Left ventricle myocardium inferior (tissue), 1 donor: ENCODE data around the gene NCK1. TPM values are rescaled to one million over a fixed set of nuclear protein-coding genes. Genes with fewer than 3 reads are reported as not detected.

ENCODE experiments used
- DNase-seq: peaks from one replicate; pipeline ENCODE4 v3.0.0-alpha.2; 2020
- H3K27ac ChIP-seq: fragments of 200-600 bp; replicated peaks from 2 replicates; pipeline ENCODE4 v1.8.0; 2021
- H3K27me3 ChIP-seq: fragments of 200-600 bp; 2 replicates; pipeline ENCODE4 v1.8.0; 2021; ENCODE audit warnings: low read depth
- H3K36me3 ChIP-seq: fragments of 200-600 bp; 2 replicates; pipeline ENCODE4 v1.8.0; 2021
- H3K4me1 ChIP-seq: fragments of 200-600 bp; 2 replicates; pipeline ENCODE4 v1.8.0; 2021
- H3K4me3 ChIP-seq: fragments of 200-600 bp; 2 replicates; pipeline ENCODE4 v1.8.0; 2021; ENCODE audit warnings: mild to moderate bottlenecking, moderate library complexity
- H3K9me3 ChIP-seq: fragments of 200-600 bp; replicated peaks from 2 replicates; pipeline ENCODE4 v1.8.0; 2021
- CTCF ChIP-seq: fragments of 200-600 bp; IDR thresholded peaks from 2 replicates; pipeline ENCODE4 v1.8.0; 2021; ENCODE audit warnings: antibody characterized with exemption, mild to moderate bottlenecking, borderline replicate concordance
- intact Hi-C: fragments of 100-400 bp; cut with micrococcal nuclease; formaldehyde crosslinking; loops from one replicate; pipeline ENCODE4 v1.11.0; 2022
- total RNA-seq: library from RNA; stranded (reverse); fragmentation: NEBNext Ultra II Directional; extraction: Animal tissue kit (Norgen Biotek cat#: 25700); gene quantifications from one replicate; pipeline ENCODE4 v1.2.1, GENCODE V29; 2021
- donor health status: DM: no; HTN: yes; CAD: no; lungs with severe emphysema.

Gene NCK1
- total RNA-seq, 1 donor from 2014 or later: 23.6 TPM

GRCh38 chr3:136838641-136839555 is 23.1 kb upstream of the NCK1 start:
- Histone ChIP-seq H3K27me3 (no peaks in the 10 kb centered on the region), H3K4me3 (no peak overlapping the region), H3K9me3 (no peaks in the 10 kb centered on the region), H3K36me3 (no peaks in the 10 kb centered on the region), H3K4me1 (peaks cover 43% of the 10 kb centered on the region), H3K27ac (peak overlapping the region; percentile 43)
- no peak for DNase-seq
- intact Hi-C loops: no loop called here
- no peak for TF ChIP-seq CTCF

- Histone ChIP-seq H3K9me3 (no peaks in the 10 kb centered on the region), H3K4me1 (peaks cover 43% of the 10 kb centered on the region), H3K27ac (peak overlapping the region; percentile 43), H3K36me3 (no peaks in the 10 kb centered on the region), H3K4me3 (no peak overlapping the region), H3K27me3 (no peaks in the 10 kb centered on the region)
- DNase-seq: no peak
- intact Hi-C loops: no loop called here
- TF ChIP-seq CTCF: no peak
Measured at GRCh38 chr3:136839556-136839931, 22.5 kb upstream of the NCK1 start.

- Histone ChIP-seq H3K27ac (no peak overlapping the region), H3K4me1 (peaks cover 38% of the 10 kb centered on the region), H3K27me3 (no peaks in the 10 kb centered on the region), H3K9me3 (no peaks in the 10 kb centered on the region), H3K36me3 (no peaks in the 10 kb centered on the region), H3K4me3 (no peak overlapping the region)
- TF ChIP-seq CTCF: no peak
- DNase-seq: no peak
- intact Hi-C loops: no loop called here
Measured at GRCh38 chr3:136840252-136840651, 21.8 kb upstream of the NCK1 start.

- H3K27me3 ChIP-seq: no peaks in the 10 kb centered on the region
Measured at GRCh38 chr3:136842294-136842693, 19.7 kb upstream of the NCK1 start.

GRCh38 chr3:136844724-136845123 is 17.3 kb upstream of the NCK1 start:
- no peak overlapping the region for H3K27ac ChIP-seq
- intact Hi-C loops: no loop called here
- peaks cover 6% of the 10 kb centered on the region for H3K4me1 ChIP-seq
- no peak for DNase-seq
- no peaks in the 10 kb centered on the region for H3K9me3 ChIP-seq
- H3K4me3 ChIP-seq: no peak overlapping the region
- H3K36me3 ChIP-seq: no peaks in the 10 kb centered on the region
- H3K27me3 ChIP-seq: no peaks in the 10 kb centered on the region
- no peak for TF ChIP-seq CTCF

More at GRCh38 chr3:136842294-136842693, 19.7 kb upstream of the NCK1 start:
- Histone ChIP-seq H3K4me3 (no peak overlapping the region), H3K36me3 (no peaks in the 10 kb centered on the region), H3K9me3 (no peaks in the 10 kb centered on the region), H3K4me1 (peaks cover 21% of the 10 kb centered on the region), H3K27ac (no peak overlapping the region)
- no peak for DNase-seq
- no peak for TF ChIP-seq CTCF
- intact Hi-C loops: no loop called here
